Activated CD4-positive, alpha-beta T cell treated with anti-CD3 and anti-CD28 coated beads for 1 hour (primary cell): ENCODE results near the gene PLK5.
A peak's percentile ranks its signal among the peaks of the same experiment; 100 is the strongest.
"Not testable (repeated sequence)": the region's sequence is repeated elsewhere in the genome, so short reads cannot be mapped to it uniquely, and the experiment has no call there.

ENCODE experiments used
- DNase-seq: peaks from one replicate; pipeline ENCODE4 v3.0.0-alpha.2; 2020

The PLK5 gene, protein sequence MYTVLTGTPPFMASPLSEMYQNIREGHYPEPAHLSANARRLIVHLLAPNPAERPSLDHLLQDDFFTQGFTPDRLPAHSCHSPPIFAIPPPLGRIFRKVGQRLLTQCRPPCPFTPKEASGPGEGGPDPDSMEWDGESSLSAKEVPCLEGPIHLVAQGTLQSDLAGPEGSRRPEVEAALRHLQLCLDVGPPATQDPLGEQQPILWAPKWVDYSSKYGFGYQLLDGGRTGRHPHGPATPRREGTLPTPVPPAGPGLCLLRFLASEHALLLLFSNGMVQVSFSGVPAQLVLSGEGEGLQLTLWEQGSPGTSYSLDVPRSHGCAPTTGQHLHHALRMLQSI

DNA sequence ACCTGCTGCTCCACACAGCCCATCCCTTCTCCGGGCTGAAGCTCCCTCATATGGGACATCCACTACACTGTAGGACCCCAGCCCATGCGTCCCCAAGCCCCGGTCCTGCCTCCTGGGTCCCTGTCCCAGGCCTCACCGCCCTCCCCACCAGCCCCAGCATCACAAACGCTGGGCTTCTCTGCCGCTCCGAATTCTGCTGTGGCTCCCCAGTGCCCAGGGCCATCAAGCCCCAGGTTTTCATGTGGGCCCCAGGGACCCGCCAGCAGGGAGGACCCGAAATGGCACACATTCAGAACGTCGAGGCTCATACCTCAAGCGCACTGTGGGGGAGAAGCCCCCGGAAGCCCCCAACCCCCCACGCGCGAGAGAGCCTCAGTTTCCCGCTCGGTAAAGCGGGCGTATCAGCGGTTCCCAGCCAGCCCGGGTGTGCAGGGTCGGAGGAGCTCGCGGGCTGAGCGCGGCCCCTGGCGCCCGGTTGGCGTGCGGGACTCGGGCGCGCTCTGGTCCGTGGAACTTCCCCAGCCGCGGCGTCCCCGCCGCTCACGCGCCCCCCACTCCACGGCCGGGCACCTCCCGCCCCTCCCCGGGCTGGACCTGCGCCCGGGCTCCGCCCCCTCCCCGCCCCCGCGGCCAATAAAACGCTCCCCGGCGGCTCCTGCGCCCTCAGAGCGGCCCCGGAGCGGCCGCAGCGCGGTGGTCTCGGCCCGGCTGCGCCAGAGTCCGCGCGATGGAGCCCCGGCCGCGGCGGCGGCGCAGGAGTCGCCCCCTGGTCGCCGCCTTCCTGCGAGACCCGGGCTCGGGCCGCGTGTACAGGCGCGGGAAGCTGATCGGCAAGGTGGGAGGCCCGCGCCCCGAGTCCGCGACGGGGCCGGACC is at the start of gene PLK5:
TSS of gene PLK5 (plus strand) at position 666 of the 875 bp plus-strand sequence. CDS start 2,920 bp downstream, outside the sequence.
- DNase-seq = no peak

DNA sequence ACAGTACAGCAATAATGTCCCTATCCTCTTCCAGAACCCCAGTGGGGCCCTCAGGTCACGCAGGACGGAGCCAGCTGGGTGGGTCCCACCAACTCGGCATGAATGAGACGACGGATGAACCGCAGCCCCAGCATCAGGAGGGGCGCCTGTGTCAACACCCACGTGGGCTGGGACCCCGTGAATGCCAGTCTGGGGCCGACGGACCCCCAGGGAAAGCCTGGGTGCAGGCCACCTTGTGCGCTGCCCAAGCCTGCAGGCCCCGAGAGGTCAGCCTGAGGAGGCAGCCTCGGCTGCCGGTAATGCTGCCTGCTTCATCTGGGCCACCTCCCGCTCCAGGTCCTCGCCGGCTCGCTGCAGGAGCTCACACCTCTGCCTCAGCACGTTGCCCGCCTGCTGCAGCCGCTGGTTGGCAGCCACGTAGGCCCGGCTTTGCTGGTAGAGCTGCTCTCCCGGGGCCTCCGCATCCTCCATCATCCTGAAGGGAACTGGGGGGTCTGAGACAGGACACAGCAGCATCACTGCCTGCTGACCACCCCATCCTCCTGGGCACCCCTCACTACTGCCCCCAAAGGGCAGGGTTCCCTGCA is 49.0 kb upstream of the PLK5 start:
- no peak for DNase-seq

DNA sequence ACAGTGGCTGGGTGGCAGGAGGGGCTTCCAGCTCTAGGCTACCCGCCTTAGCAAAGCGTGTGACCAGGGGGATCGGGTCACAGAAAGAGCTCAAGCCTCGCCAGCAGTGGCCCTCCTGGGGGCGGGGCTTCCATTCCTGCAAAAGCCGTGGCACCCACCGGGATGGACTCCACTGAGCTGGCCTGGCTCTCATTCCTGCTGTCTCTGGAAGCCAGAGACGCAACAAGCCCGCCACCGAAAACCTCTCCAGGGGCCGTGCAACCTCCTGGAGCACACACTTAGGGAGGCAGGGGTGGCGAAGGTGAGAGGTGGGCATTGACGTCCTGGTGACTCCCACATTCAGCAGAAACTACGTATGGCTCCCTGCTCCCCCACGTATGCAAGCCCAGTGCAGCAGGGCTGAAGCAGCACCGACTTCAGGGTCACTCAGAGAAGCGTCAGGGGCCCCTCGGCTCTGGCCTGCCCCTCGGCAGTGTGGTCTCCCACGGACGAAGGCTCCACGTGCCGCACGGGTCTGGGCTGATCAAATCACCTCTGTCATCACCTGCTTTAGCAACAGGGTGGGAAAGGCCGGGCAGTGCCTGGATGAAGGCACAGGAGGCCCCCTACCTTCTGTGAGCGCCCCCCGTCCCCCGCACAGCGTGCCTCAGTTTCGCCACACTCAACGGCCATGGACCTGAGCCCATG is 48.0 kb upstream of the PLK5 start:
- no peak for DNase-seq

DNA sequence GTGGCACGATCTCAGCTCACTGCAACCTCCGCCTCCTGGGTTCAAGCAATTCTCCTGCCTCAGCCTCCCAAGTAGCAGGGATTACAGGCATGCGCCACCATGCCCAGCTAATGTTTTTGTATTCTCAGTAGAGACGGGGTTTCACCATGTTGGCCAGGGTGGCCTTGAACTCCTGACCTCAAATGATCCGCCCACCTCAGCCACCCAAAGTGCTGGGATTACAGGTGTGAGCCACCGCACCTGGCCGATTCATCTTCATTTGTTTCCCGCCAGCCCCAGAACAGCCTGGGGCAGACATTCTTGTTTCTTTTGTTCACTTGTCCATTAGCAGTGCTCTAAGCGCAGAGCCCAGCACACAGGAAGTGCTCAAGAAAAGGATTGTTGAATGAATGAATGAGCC is 46.8 kb upstream of the PLK5 start:
- DNase-seq = not testable (repeated sequence)

DNA sequence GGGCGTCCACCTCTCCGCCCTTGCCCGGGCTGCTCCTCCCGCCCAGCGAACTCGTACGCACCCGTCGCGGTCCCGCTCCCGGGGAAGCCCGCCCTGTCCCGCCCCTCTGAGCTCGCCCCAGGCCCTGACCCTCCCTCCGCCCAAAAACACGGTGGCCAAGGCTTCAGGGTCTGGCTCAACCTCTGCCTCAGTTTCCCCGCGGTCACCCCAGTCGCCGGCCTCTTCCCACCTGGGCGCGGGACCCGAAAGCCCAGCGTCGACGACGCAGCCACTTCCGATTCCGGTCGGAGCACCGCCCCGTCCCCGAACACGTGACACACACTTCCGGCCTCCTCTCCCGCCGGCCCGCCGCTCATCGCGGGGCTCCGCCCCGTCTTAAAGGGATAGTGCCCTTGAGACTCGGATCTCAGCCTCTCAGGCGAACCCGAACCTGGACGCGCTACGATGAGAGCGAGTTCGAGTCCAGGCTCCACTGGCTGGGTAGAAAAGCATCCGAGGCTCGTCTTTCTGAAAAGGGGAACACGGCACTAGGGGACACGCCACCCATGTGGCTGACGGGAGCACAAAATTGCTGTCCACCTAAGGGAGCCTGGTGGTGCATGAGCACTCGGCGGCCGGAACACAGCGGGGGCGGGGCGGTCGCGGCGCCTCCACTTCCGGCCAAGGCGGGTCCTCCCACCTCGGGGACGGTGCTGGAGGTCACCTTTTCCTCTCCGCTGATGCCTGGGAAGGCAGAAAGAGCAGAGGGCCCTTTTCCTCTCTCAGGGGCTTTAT is 44.8 kb upstream of the PLK5 start, which contains the start of gene C19orf25:
TSS of gene C19orf25 (minus strand) at position 282 of the 774 bp plus-strand sequence. CDS start 312 bp downstream, outside the sequence.
- peak; percentile 87 for DNase-seq

DNA sequence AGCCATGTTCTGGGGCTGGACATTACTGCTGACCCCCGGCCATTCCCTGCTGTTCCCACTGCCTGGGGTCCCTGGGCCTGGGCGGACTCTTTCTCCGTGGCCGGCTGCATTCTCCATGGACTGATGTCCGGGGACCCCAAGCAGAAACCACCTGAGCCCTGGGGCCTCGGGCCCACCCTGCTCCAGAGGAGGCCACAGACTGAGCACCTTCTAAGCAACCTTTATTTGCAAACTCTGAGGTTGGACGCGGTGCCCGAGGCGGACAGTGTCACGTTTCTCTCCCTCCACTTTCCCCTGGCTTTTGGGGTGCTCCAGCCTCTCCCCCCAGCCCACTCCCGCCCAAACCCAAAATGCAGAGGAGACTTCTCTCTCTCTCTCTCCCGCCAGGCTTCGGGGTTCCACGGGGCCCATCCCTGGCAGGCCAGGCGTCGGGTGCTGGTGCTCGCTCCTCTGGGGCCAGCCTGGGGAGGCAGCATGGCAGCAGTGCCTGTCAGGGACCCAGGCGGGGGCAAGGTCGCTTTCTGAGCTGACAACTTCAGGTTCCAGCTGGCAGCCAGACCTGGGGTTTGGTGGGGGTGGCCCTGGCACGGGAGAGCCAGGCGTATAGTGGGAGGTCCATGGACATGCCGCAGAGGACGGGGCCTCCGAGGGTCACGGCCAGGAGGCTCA is 42.5 kb upstream of the PLK5 start:
- DNase-seq = no peak

DNA sequence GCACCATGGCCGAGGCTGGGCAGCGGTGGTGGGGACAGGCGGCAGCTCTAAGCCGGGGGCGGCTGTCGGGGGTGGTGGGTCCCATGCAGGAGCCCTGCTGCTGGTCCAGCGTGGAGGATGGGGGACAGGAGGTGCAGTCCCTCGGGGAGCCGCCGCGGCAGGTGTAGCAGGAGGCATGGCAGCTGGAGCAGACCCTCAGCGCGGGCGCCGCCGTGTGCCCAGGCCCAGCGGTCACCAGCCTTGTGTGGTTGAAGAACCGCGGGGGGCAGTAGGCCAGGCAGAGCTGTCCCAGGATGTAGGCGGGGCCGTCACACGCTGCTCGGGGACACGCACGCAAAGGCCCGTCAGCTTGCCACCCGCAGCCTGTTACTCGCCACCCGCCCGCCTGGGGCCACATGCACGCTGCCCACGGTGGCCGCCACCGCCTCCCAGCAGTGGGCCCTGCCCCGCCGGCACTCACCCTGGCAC is 42.0 kb upstream of the PLK5 start:
- DNase-seq = no peak

DNA sequence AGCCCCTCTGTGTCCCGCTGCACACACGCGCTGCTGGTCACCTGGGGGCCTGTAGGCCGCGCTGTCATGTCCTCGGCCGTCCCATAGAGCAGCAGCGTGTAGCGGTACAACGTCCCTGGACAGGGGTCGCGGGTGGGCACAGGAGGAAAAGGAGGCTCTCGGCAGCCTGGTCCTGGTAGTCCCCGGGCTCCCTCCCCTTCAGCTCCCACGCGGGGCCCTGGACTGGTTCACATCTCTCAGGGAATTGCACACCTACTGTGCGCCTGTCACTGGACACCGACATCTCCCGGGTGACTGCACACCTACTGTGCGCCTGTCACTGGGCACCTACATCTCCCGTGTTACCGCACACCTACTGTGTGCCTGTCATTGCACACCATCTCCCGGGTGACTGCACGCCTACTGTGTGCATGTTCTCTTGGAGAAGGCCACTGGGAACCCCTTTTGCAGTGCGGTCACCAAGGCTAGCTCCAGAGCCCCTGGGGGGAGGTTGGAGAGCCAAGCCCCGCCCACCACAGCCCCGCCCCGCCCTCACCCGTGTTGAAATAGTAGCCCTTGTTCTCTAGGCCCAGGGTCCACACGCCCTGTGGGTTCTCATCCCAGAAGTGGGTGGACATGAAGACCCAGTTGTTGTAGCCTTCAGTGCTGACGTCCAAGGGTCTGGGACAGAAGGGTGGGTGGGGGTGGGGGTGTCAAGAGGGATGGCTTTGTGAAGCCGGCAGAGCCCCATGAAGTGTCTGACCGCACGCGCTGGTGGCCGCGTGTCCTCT is 41.3 kb upstream of the PLK5 start:
- DNase-seq = no peak

DNA sequence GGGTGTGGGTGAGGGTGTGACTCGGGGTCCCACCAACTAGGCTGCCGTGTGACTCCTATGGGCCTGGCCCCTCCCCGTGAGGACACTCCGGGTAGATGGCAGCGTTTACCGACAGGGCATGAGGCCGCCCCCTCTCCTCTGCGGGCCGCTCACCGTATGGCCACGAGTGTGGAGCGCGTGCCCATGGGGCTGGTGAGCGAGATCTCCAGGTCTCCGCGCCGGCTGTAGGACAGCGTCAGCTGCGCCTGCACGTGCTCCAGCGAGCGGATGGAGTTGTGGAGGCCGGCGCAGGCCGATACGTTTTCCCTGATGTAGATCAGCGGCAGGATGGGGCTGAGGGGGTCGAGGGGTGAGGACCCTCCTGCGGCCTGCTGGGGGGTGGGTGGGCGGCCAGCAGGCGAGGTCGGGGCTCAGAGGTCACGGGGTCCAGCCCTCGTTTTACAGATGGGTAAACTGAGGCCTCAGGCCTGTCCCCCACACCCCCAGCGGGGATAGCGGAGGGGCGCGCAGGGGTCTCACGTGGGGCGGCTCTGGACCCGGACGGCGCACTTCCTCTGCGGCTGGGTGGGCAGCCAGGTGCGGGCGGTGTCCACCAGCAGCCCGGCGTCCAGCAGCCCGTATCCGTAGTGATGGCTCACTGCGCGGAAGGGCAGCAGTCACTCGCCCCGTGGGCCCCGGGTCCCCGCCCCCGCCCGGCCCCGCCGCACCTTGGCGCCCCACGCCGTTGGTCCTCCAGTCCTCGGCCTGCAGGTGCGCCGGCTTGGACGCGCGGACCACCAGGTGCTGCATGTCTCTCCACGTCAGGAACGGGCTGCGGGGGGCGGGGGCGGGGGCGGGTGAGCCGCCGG is 40.5 kb upstream of the PLK5 start:
- no peak for DNase-seq

DNA sequence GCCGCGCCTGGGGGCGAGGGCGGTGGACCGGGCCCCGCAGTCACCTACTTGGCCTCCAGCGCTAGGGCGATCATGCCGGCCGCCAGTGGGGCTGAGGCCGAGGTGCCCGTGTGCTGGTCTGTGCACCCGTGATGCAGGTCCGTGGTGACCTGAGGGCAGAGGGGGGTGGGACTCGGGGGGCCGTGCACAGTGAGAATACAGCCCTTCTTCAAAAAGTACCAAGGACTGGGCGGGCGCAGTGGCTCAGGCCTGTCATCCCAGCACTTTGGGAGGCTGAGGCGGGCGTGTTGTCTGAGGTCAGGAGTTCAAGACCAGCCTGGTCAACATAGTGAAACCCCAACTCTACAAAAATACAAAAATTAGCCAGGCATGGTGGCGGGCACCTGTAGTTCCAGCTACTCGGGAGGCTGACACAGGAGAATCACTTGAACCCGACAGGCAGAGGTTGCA is 39.9 kb upstream of the PLK5 start:
- DNase-seq = no peak

DNA sequence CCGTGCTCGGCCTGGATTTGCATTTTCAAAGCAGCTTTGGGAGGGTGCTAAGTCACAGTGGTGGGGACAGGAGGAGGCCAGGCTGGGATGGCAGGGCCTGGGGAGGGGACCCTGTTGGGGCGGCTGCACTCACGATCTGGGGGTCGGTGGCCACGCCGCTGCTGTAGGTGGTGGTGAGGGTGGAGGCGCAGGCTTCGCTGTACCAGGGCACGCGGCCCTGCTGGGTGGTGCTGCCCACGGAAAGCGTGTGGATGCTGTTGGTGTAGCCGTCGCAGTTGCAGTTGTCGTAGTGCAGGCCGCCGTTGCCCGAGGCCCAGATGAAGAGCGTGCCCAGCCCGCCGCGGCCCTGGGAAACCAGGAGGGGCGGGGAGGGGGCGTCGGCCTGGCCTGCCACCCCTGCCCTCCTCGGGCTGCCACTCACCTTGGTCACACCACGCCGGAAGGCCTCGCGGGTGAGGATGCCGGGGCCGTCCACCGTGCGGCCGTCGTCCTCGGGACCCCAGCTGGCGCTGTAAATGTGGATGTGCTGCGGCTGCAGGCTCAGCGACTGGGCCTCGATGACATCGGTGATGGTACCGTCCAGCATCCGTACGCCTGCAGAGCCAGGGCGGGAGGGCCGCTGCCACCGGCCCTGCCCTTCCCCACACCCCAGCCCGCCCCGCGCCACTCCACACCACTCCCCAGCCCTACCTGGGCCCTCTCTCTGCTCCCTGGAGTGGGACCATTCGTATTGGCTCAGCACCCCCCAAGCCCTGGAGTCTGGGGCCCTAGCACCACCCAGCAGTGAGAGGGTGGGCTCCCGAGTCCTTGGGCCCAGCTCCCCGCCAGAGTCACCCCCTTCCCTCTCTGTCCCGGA is 36.9 kb upstream of the PLK5 start:
- DNase-seq = no peak

DNA sequence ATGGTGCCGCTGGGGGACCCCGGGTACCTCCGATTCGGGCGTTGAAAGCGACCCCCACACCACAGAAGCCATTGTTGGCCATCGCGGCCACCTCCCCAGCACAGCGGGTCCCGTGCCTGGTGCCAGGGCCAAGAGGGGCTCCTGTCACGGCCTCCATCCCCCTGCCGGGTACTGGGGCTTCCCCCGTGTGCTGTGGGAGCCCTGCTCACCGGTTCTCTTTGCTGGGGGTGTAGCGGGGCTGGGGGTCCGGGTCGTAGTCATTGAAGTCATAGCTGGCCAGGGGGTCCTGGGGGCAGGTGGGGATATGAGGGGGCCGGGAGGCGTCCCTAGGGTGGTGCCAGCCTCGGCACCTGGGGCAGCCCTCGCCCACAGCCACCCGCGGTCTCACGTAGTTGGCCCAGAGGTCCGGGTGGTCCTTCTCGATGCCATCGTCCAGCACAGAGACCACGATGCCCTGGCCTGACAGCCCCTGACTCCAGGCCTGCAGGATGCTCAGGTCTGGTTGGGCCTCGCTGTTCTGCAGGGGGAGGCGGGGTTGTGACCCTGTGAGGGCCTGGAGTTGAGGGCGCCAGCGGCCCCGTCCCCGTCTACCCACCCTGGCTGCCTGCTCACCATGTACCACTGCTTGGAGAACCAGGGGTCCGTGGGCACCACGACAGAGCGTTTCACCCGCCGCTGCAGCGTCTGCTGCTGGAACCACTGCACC is 36.1 kb upstream of the PLK5 start:
- DNase-seq = no peak

DNA sequence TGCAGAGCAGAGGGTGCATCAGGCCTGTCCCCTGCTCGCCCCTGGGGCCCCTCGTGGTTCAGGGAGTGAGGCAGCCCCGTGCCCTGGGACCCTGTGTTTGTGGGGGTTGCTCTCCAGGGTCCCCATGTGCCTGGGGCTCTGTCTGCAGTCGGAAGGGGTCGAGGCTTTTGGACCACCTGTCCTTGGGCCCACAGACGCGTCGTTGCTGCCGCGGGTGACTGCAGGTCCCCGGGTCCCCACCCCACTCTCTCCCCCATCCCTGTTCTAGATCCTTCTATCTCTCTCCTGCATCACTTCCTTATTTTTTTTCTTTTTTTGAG is 35.6 kb upstream of the PLK5 start:
- no peak for DNase-seq

DNA sequence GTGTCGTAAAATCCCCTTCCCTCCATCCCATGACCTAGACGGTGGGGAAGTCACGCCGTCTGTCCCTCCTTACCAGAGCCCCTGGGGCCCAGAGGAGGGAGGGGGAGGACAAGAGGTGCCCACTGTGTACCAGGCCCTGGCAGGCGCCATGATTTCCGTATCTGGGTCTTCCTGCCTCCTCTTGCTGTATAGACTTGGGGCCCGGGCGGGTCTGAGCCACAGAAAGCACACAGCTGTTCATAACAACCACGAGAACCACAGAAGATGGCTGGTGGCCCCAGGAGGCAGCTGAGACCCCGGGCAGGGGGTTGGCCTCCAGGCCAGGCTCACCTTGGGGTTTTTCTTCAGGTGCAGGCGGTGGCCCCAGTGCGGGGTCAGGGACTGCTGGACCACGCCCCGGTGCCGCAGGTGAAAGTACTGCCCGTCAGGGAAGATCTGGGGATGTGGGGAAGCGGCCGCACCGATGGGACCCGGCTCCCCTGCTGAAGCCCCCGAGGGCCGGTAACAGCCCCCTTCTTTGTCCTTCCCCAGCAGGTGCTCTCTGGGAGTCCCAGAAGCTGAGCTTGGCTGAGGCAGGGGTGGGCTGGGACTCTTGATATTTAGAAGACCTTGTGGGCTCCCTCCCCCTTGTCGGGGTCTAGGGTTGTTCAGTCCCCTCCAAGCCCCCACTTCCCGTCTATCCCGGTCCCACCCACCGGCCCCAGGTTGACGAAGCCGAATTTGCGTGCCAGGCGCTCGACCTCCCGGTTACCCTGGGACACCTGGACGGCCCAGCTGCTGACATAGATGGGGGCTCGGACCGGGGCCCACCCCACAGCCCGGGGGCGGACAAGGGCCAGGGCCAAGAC is 34.2 kb upstream of the PLK5 start:
- no peak for DNase-seq

DNA sequence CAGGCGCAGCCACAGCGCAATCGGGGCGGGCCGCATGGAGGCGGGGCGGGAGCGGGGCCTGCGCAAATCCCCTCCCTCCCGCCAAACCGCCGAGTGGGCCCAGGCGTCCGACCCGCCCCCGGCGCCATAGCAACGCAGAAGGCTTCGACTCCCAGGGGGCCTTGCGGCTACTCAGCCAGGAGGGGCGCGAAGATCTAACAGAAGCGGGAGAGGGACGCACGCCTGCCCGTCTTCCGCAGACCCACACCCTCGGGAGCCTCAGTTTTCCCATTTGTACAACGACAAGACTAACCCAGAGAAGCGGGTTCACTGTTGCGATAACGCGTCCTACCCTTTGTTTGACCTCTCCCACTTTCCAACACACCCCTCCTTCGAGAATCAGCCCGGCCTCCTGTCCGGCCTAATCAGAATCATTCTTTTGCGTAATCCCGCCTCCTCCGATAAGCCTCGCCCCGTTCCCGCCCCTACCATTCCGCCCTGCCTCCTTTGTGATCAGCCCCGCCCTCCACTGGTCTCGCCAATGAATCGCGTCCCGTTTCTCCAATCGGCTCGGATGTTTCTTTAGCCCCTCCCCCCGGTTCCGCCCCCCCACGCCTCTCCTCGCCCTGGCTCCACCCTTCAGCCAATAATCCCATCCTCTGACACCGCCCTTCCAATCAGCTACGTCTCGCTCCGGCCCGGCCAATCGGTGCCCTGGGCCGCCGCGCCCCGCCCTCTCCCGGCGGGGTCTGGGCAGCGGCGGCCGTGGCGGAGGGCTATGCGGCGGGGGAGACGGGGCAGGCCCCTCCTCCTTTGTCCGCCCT is 33.4 kb upstream of the PLK5 start, which contains the start of gene PCSK4:
TSS of gene PCSK4 (minus strand) at position 40 of the 803 bp plus-strand sequence. CDS start at position 36, 4 bp downstream.
- DNase-seq = peak; percentile 98
